Measurements from ENCODE around the gene CARS2. TPM values are rescaled to one million over a fixed set of nuclear protein-coding genes. Genes with fewer than 3 reads are reported as not detected.

Gene CARS2
- polyA plus RNA-seq, 2 of the 4 experiments (the other 2 are of a cell fraction), result 31.5 to 41.4 TPM

GRCh38 chr13:110592665-110593064, 113.3 kb downstream of the CARS2 start:
- DNase-seq (ENCODE audit: low read depth in 1 of 2, low spot score in 1 of 2), result no peak
- TF ChIP-seq SMC3 (IDR thresholded peaks at IDR 0.05) (no peak), BCL3 (IDR thresholded peaks at IDR 0.05) (no peak), NR3C1 (IDR thresholded peaks at IDR 0.05) (no peak), POLR2AphosphoS2 (conservative IDR thresholded peaks at IDR 0.05; ENCODE audit: low read length) (no peak), KDM1A (IDR thresholded peaks at IDR 0.05; ENCODE audit: low read depth) (no peak), CTCF (IDR thresholded peaks at IDR 0.05) (no peak), NPAS2 (CRISPR knock-in tag; IDR thresholded peaks at IDR 0.05; ENCODE audit: borderline replicate concordance) (no peak), JUNB (IDR thresholded peaks at IDR 0.05) (no peak), CHD2 (IDR thresholded peaks at IDR 0.05; ENCODE audit: low read length, partially characterized antibody) (no peak), HOXA7 (CRISPR knock-in tag; IDR thresholded peaks at IDR 0.05) (no peak), RAD21 (conservative IDR thresholded peaks at IDR 0.05 in 1 of 2, IDR thresholded peaks at IDR 0.05 in 1 of 2) (no peak), USF2 (IDR thresholded peaks at IDR 0.05) (no peak), EHMT2 (IDR thresholded peaks at IDR 0.05; ENCODE audit: low read depth) (no peak)
- TF ChIP-seq, protein P1, sequence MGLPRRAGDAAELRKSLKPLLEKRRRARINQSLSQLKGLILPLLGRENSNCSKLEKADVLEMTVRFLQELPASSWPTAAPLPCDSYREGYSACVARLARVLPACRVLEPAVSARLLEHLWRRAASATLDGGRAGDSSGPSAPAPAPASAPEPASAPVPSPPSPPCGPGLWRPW (IDR thresholded peaks at IDR 0.05), result no peak
- ChIA-PET POLR2A (no interaction called here), CTCF (interaction anchor here (0.7 to 2.1 kb wide), 9 partner anchors 10 to 222 kb away, joined by 3 to 7 read pairs (median 4); partner anchors contain the start of gene NAXD)
- WGBS (ENCODE audit: missing lambda C conversion rate), result 18% methylated on average over 2 of the region's 2 CpGs
- Histone ChIP-seq H3K4me2 (no peak overlapping the region), H3K9me3 (no peaks in the 10 kb centered on the region), H3K4me3 (no peak overlapping the region), H3K27ac (no peak overlapping the region), H3K4me1 (no peaks in the 10 kb centered on the region)
- no peak for FAIRE-seq
- ATAC-seq, result no peak

Other genes with a start within 250 kb of the CARS2 start
- 1.0 and 1.1 TPM in 2 replicates for gene RAB20, start 144.4 kb downstream of the CARS2 start, polyA plus RNA-seq (2011; rRNA removed)
- gene RAB20, start 144.4 kb downstream of the CARS2 start, polyA plus RNA-seq (2017; fragmentation: RNase III; extraction: RNeasy Plus Mini Kit Qiagen cat#74134 plus additional on column Dnase treatment), result 1.2 to 1.7 TPM (median 1.5 TPM) in 3 replicates
- gene NAXD, start 90.6 kb downstream of the CARS2 start, polyA plus RNA-seq (2011; rRNA removed), result 15.7 and 19.0 TPM in 2 replicates
- 12.5 to 14.2 TPM (median 13.8 TPM) in 3 replicates for gene NAXD, start 90.6 kb downstream of the CARS2 start, polyA plus RNA-seq (2017; fragmentation: RNase III; extraction: RNeasy Plus Mini Kit Qiagen cat#74134 plus additional on column Dnase treatment)
- gene ING1, start 7.6 kb upstream of the CARS2 start, polyA plus RNA-seq (2011; rRNA removed), result 5.1 and 8.6 TPM in 2 replicates
- gene ING1, start 7.6 kb upstream of the CARS2 start, polyA plus RNA-seq (2017; fragmentation: RNase III; extraction: RNeasy Plus Mini Kit Qiagen cat#74134 plus additional on column Dnase treatment), result 6.9 to 7.9 TPM (median 7.2 TPM) in 3 replicates
- gene ANKRD10, start 209.0 kb upstream of the CARS2 start, polyA plus RNA-seq (2011; rRNA removed), result 60.2 and 66.0 TPM in 2 replicates
- 27.8 to 35.9 TPM (median 32.1 TPM) in 3 replicates for gene ANKRD10, start 209.0 kb upstream of the CARS2 start, polyA plus RNA-seq (2017; fragmentation: RNase III; extraction: RNeasy Plus Mini Kit Qiagen cat#74134 plus additional on column Dnase treatment)